HepG2 (cell line): Measurements from ENCODE around the gene LRFN2. TPM values are rescaled to one million over a fixed set of nuclear protein-coding genes. Genes with fewer than 3 reads are reported as not detected.

ENCODE experiments used
- ATAC-seq: fragments of 200-7000 bp; cut with Tn5 transposase; 3 replicates; pipeline ENCODE4 v1.9.1; 2020; ENCODE audit warnings: mild to moderate bottlenecking, moderate library complexity
- BruUV-seq: library from RNA; stranded (reverse); fragments of 400-500 nt; replicated peaks from 2 replicates; lab custom pipeline; 2021; lab: Mats Ljungman, UMichigan
- CTCF ChIA-PET: fragments of 300-600 bp; formaldehyde crosslinking; extraction: SDS; loops from one replicate; lab custom pipeline; 2021; ENCODE audit warnings: low total read pairs, inconsistent platforms, low intra/inter-chr PET ratio; lab: Yijun Ruan, JAX
- POLR2A ChIA-PET: fragments of 350-600 bp; sonication (Branson Sonifier 250); formaldehyde crosslinking; loops from one replicate; lab custom pipeline; 2020; ENCODE audit warnings: antibody characterized with exemption, inconsistent platforms; lab: Yijun Ruan, JAX
- DNase-seq: peaks from one replicate; pipeline ENCODE4 v3.0.0-alpha.2; 2015; ENCODE audit warnings: low spot score
- FAIRE-seq: peaks from 3 replicates; lab custom pipeline; 2011; peaks lifted over from hg19 to GRCh38; lab: Jason Lieb, UNC
- H2AFZ ChIP-seq: one replicate; pipeline ENCODE4 v1.6.1; 2011; ENCODE audit warnings: low read length, inconsistent platforms
- H3K27ac ChIP-seq: fragments of 300-600 bp; 3 replicates; pipeline ENCODE4 v1.8.0; 2011; ENCODE audit warnings: mixed run types, mild to moderate bottlenecking, mixed read lengths, low read length, inconsistent platforms; ENCODE audit not compliant: insufficient read depth; ENCODE audit errors: extremely low read length
- H3K27me3 ChIP-seq, 2 experiments: fragments of 200-600 bp in 1 of 2; 2 replicates in 1 of 2; 3 replicates in 1 of 2; pipeline versions ENCODE4 v1.6.0 to v1.8.0; 2011; ENCODE audit warnings: low read length in 2 of 2, mild to moderate bottlenecking in 2 of 2, moderate library complexity in 2 of 2, inconsistent platforms in 1 of 2; ENCODE audit not compliant: insufficient read depth in 2 of 2, control insufficient read depth in 1 of 2
- H3K36me3 ChIP-seq, 2 experiments: fragments of 200-600 bp in 1 of 2; replicated peaks in 1 of 2; 2 replicates in 1 of 2; 3 replicates in 1 of 2; pipeline versions ENCODE4 v1.5.1 to v1.8.0; 2011; ENCODE audit warnings: low read length in 2 of 2, inconsistent platforms in 1 of 2; ENCODE audit not compliant: insufficient read depth in 2 of 2, control insufficient read depth in 1 of 2
- H3K4me1 ChIP-seq: 2 replicates; pipeline ENCODE4 v1.5.1; 2012; ENCODE audit warnings: low read length, inconsistent platforms; ENCODE audit not compliant: insufficient read depth
- H3K4me2 ChIP-seq: 2 replicates; pipeline ENCODE4 v1.6.0; 2011; ENCODE audit warnings: low read depth, low read length, inconsistent platforms
- H3K4me3 ChIP-seq, 3 experiments: fragments of 200-600 bp in 1 of 3; sonication (generic), shearing (Covaris generic) in 1 of 3; replicated peaks in 1 of 3; 2 replicates each; pipeline ENCODE4 v1.5.1; 2011 to 2016; ENCODE audit warnings: low read length in 3 of 3, inconsistent platforms in 2 of 3, low read depth in 2 of 3, mild to moderate bottlenecking in 2 of 3, control low read depth in 1 of 3, mixed read lengths in 1 of 3; ENCODE audit not compliant: insufficient read depth in 1 of 3
- H3K79me2 ChIP-seq: one replicate; pipeline ENCODE4 v1.6.1; 2011; ENCODE audit warnings: low read length, inconsistent platforms; ENCODE audit not compliant: insufficient read depth
- H3K9ac ChIP-seq: 2 replicates; pipeline ENCODE4 v1.6.0; 2011; ENCODE audit warnings: mild to moderate bottlenecking, low read depth, low read length, inconsistent platforms; ENCODE audit not compliant: insufficient read depth
- H3K9me3 ChIP-seq: 2 replicates; pipeline ENCODE4 v1.5.1; 2012; ENCODE audit warnings: mild to moderate bottlenecking, low read length
- H4K20me1 ChIP-seq: 2 replicates; pipeline ENCODE4 v1.6.0; 2011; ENCODE audit warnings: inconsistent platforms, mild to moderate bottlenecking, low read length, moderate library complexity; ENCODE audit not compliant: insufficient read depth
- ARID2 ChIP-seq: sonication (generic); formaldehyde crosslinking; IDR thresholded peaks from 2 replicates; pipeline ENCODE4 v1.8.1; 2022; ENCODE audit warnings: mild to moderate bottlenecking, missing genetic modification reagents, borderline replicate concordance
- EEA1 ChIP-seq: sonication (generic); formaldehyde crosslinking; IDR thresholded peaks from 2 replicates; pipeline ENCODE4 v1.5.1; 2020; ENCODE audit warnings: mild to moderate bottlenecking, missing genetic modification reagents, borderline replicate concordance
- HDAC1 ChIP-seq: sonication (generic); formaldehyde crosslinking; IDR thresholded peaks from 2 replicates; pipeline ENCODE4 v1.5.1; 2020; ENCODE audit warnings: mild to moderate bottlenecking, missing genetic modification reagents
- HINFP ChIP-seq: sonication (generic); formaldehyde crosslinking; IDR thresholded peaks from 2 replicates; pipeline ENCODE4 v1.4.0; 2020; ENCODE audit warnings: low read depth, mild to moderate bottlenecking, missing genetic modification reagents
- KDM5B ChIP-seq: sonication (generic); formaldehyde crosslinking; IDR thresholded peaks from 2 replicates; pipeline ENCODE4 v1.4.0; 2020; ENCODE audit warnings: missing genetic modification reagents, mild to moderate bottlenecking, borderline replicate concordance
- LBX2 ChIP-seq: sonication (generic); formaldehyde crosslinking; IDR thresholded peaks from 2 replicates; pipeline ENCODE4 v1.5.0; 2020; ENCODE audit warnings: missing genetic modification reagents, mild to moderate bottlenecking, borderline replicate concordance
- MXD4 ChIP-seq: IDR thresholded peaks from 2 replicates; pipeline ENCODE4 v1.6.1; 2016; ENCODE audit warnings: mild to moderate bottlenecking, missing biosample characterization, missing genetic modification reagents
- RFX5 ChIP-seq: IDR thresholded peaks from 2 replicates; pipeline ENCODE4 v1.6.1; 2011; ENCODE audit warnings: low read depth, low read length, improper control_type of control experiment
- SAFB2 ChIP-seq: sonication (generic); formaldehyde crosslinking; IDR thresholded peaks from 2 replicates; pipeline ENCODE4 v1.5.1; 2020; ENCODE audit warnings: missing genetic modification reagents, low read depth, mild to moderate bottlenecking, borderline replicate concordance
- STAT6 ChIP-seq: sonication (generic); formaldehyde crosslinking; IDR thresholded peaks from 2 replicates; pipeline ENCODE4 v1.4.0; 2020; ENCODE audit warnings: missing genetic modification reagents, mild to moderate bottlenecking, borderline replicate concordance
- THAP11 ChIP-seq: IDR thresholded peaks from 2 replicates; pipeline ENCODE4 v1.6.1; 2016; ENCODE audit warnings: missing biosample characterization, missing genetic modification reagents
- THRA ChIP-seq: sonication (generic); formaldehyde crosslinking; IDR thresholded peaks from 2 replicates; pipeline ENCODE4 v1.4.0; 2020; ENCODE audit warnings: missing genetic modification reagents, borderline replicate concordance
- ZFP91 ChIP-seq: sonication (generic); formaldehyde crosslinking; IDR thresholded peaks from 2 replicates; pipeline ENCODE4 v1.9.0; 2022; ENCODE audit warnings: missing genetic modification reagents, mild to moderate bottlenecking, borderline replicate concordance
- ZNF768 ChIP-seq: sonication (generic); formaldehyde crosslinking; IDR thresholded peaks from 2 replicates; pipeline ENCODE4 v1.4.0; 2020; ENCODE audit warnings: missing genetic modification reagents
- ZNF83 ChIP-seq: sonication (generic); formaldehyde crosslinking; IDR thresholded peaks from 2 replicates; pipeline ENCODE4 v1.4.0; 2020; ENCODE audit warnings: missing genetic modification reagents, mild to moderate bottlenecking, borderline replicate concordance
- WGBS: methylation state at CpG from one replicate; pipeline ENCODE4 v1.1.6; 2017; ENCODE audit warnings: low lambda C conversion rate; 5-methylcytosine and 5-hydroxymethylcytosine counted together
- in situ Hi-C: cut with HindIII; loops from 2 replicates; pipeline ENCODE4 v1.10.0; 2017; ENCODE audit warnings: low pct_unique_long_range_greater_than_20kb; ENCODE audit not compliant: extremely low pct_ligation_motif_present
- intact Hi-C: fragments of 100-400 bp; cut with micrococcal nuclease; formaldehyde crosslinking; loops from one replicate; pipeline ENCODE4 v1.10.0; 2022; ENCODE audit not compliant: unreplicated experiment
- polyA plus RNA-seq, 8 experiments: library from polyadenylated mRNA; depleted of rRNA in 3 of 8; stranded (reverse) in 7 of 8; unstranded in 1 of 8; fragments of >200 nt; fragmentation: Illumina TruSeq in 4 of 8; extraction: Trizol in 4 of 8; gene quantifications; 2 replicates each; pipeline versions ENCODE4 v1.2.1 to v1.2.3, GENCODE V29; 2011 to 2016; ENCODE audit warnings: low read depth in 4 of 8, missing spikeins in 1 of 8, mixed read lengths in 1 of 8; ENCODE audit not compliant: insufficient read depth in 1 of 8
- total RNA-seq, 5 experiments: library from RNA; depleted of rRNA; stranded (reverse); fragments of >200 nt; fragmentation: Illumina TruSeq; extraction: Trizol; gene quantifications; 2 replicates each; pipeline ENCODE4 v1.2.3, GENCODE V29; 2016; ENCODE audit warnings: low read depth in 1 of 5

The LRFN2 gene
- total and polyA plus RNA-seq, 2 of the 13 experiments (the other 11 are each of a cell fraction or from before 2014, with no cell fraction given): not detected

GRCh38 chr6:40559056-40559455 lies 28.1 kb downstream of the LRFN2 start:
- intact Hi-C loops (no loop called here), in situ Hi-C loops (no loop called here)
- CTCF ChIA-PET: no interaction called here
- POLR2A ChIA-PET: no interaction called here
- H3K9me3 ChIP-seq: no peaks in the 10 kb centered on the region
- H3K27ac ChIP-seq: no peak overlapping the region
- BruUV-seq: no TSS peak
- peaks cover 0 to 8% of the 10 kb centered on the region in 2 experiments; a peak in 3 of 5 replicates for H3K27me3 ChIP-seq
- FAIRE-seq: no peak
- no peak overlapping the region for H3K4me3 ChIP-seq
- H2AFZ ChIP-seq: no peak overlapping the region
- no peak for ATAC-seq
- WGBS: 17% methylated on average over 4 of the region's 4 CpGs
- no peaks in the 10 kb centered on the region for H4K20me1 ChIP-seq
- H3K79me2 ChIP-seq: no peaks in the 10 kb centered on the region
- H3K36me3 ChIP-seq: no peaks in the 10 kb centered on the region
- H3K4me2 ChIP-seq: no peak overlapping the region
- H3K4me1 ChIP-seq: no peaks in the 10 kb centered on the region
- H3K9ac ChIP-seq: no peak overlapping the region
- DNase-seq: no peak
- TF ChIP-seq KDM5B (no peak), ARID2 (CRISPR knock-in tag) (no peak), HINFP (CRISPR knock-in tag) (no peak), HDAC1 (CRISPR knock-in tag) (no peak), SAFB2 (no peak), THAP11 (CRISPR knock-in tag) (no peak), STAT6 (CRISPR knock-in tag) (no peak), THRA (CRISPR knock-in tag) (no peak), ZNF768 (CRISPR knock-in tag) (no peak), ZNF83 (CRISPR knock-in tag) (no peak), ZFP91 (CRISPR knock-in tag) (no peak), LBX2 (CRISPR knock-in tag) (no peak), EEA1 (no peak), MXD4 (CRISPR knock-in tag) (no peak), RFX5 (no peak)
